DMS114 treated with DMSO at 0.1 percent for 48 hours (cell line): ENCODE results near the gene CRISP1.
"Not testable (repeated sequence)": the region's sequence is repeated elsewhere in the genome, so short reads cannot be mapped to it uniquely, and the experiment has no call there.

Source experiments
- DNase-seq: peaks from one replicate; lab custom pipeline; 2025; ENCODE audit not compliant: unreplicated experiment; lab: John Stamatoyannopoulos, UW

Gene CRISP1

GRCh38 chr6:49841424-49841823 lies 24.9 kb downstream of the CRISP1 start:
- DNase-seq: no peak

GRCh38 chr6:49839957-49840356 lies 26.4 kb downstream of the CRISP1 start:
- DNase-seq: no peak

- no peak for DNase-seq
These were observed 27.2 kb downstream of the CRISP1 start for GRCh38 chr6:49839162-49839561.

GRCh38 chr6:49835140-49835539 lies 31.2 kb downstream of the CRISP1 start:
- no peak for DNase-seq

- DNase-seq: no peak
These were observed 32.9 kb downstream of the CRISP1 start for GRCh38 chr6:49833386-49833785.

GRCh38 chr6:49826743-49827406 lies 39.5 kb downstream of the CRISP1 start:
- DNase-seq: no peak

- DNase-seq: no peak
These were observed 51.2 kb downstream of the CRISP1 start for GRCh38 chr6:49815166-49815565.

GRCh38 chr6:49813248-49813647 lies 53.1 kb downstream of the CRISP1 start:
- DNase-seq: no peak

- DNase-seq: no peak
These were observed 60.2 kb downstream of the CRISP1 start for GRCh38 chr6:49806145-49806544.

- no peak for DNase-seq
These were observed 61.1 kb downstream of the CRISP1 start for GRCh38 chr6:49805246-49805645.

- DNase-seq: no peak
These were observed 64.8 kb downstream of the CRISP1 start for GRCh38 chr6:49801525-49801924.

GRCh38 chr6:49799090-49799489 lies 67.2 kb downstream of the CRISP1 start:
- no peak for DNase-seq

- DNase-seq: not testable (repeated sequence)
These were observed 69.4 kb downstream of the CRISP1 start for GRCh38 chr6:49796842-49797455.

GRCh38 chr6:49790341-49790740 lies 76.0 kb downstream of the CRISP1 start:
- no peak for DNase-seq

GRCh38 chr6:49787176-49787575 lies 79.2 kb downstream of the CRISP1 start, which contains the start of gene PGK2:
Gene PGK2, minus strand, starts transcription at chr6:49787285. Its CDS starts 98 bp downstream, at chr6:49787187.
- no peak for DNase-seq

GRCh38 chr6:49784272-49784671 lies 82.1 kb downstream of the CRISP1 start:
- no peak for DNase-seq
